Measurements from ENCODE around the gene TENM4.
A peak's percentile ranks its signal among the peaks of the same experiment; 100 is the strongest.

Gene TENM4

DNA sequence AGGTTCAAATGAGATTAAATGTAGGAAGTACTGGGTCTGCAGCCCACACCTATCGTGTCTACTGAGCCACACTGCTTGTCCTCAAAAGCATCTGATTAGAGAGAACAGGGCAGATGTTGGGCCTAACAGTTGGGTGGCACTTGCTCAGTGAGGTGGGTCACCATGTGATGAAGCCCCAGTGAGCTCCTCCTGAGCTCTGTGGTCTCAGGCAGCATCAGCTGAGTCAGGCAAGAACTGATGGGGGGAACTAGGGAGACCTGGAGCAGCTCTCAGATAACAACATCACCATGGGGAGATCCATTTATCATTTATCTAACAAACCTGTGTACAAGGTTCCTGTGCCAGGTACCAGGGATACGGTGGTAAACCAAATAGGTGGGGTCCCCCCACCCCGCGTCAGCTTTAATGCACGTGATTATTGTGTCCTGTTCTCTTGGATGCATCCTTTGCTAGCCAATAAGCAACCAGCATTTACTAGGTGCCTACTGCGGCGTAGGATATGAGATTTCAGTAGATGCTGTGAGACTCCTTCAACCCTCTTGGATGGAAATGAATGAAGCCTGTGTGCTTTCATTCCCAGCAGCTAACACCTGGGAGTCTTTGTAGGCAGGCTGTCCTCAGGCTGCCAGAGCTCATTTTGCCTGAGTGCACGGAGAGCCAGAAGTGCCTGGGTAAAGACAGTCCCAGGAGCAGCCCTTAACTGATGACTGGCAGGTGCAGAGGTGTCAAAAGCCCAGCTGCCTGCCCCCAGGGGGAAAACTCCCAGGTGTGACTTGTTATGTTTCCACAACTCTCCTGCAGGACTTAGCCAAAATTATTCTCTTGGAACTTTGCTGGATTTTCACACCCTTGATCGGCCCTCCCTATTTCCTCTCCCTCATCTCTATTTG lies 792.6 kb downstream of the TENM4 start:
- POLR2A ChIA-PET = no interaction called here
- no peak for DNase-seq (ENCODE audit: extremely low spot score)
- TF ChIP-seq, protein P1, sequence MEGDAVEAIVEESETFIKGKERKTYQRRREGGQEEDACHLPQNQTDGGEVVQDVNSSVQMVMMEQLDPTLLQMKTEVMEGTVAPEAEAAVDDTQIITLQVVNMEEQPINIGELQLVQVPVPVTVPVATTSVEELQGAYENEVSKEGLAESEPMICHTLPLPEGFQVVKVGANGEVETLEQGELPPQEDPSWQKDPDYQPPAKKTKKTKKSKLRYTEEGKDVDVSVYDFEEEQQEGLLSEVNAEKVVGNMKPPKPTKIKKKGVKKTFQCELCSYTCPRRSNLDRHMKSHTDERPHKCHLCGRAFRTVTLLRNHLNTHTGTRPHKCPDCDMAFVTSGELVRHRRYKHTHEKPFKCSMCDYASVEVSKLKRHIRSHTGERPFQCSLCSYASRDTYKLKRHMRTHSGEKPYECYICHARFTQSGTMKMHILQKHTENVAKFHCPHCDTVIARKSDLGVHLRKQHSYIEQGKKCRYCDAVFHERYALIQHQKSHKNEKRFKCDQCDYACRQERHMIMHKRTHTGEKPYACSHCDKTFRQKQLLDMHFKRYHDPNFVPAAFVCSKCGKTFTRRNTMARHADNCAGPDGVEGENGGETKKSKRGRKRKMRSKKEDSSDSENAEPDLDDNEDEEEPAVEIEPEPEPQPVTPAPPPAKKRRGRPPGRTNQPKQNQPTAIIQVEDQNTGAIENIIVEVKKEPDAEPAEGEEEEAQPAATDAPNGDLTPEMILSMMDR (IDR thresholded peaks at IDR 0.05; ENCODE audit: control extremely low read depth, extremely low read depth, low read depth, missing control alignments) = no peak
- CTCF ChIA-PET = interaction anchor here (0.9 to 6.8 kb wide), 10 partner anchors 8 to 846 kb away, joined by 3 to 149 read pairs (median 12); no protein-coding TSS in a partner anchor

DNA sequence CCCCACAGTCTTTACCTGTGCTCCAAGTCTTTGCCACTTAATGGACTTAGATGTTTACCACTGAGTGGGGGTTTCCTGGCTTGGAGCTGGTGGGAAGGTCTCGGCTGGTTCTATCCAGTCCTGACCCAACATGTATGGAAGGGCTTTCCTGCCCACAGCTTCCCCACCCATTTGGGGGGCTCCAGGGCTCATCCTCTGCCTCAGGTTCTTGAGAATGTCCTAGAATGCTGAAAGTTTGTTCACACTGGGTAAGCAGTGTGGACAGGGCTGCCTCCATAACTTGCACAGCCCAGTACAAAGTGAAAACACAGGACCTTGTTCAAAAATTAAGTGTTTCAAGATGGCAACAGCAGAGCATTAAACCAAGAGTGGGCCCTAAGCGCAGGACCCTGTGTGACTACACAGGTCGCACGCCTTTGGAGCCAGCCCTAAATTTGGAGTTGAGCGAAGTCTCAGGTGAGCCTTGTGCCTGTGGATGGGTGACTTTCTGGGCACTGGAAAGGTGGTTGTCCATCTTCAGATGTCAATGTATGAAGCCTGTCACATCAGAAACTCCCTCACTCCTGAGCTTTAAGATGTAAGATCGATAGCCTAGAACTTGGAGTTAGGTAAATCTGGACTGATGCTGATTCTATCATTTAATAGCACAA lies 793.4 kb downstream of the TENM4 start:
- POLR2A ChIA-PET = no interaction called here
- CTCF ChIA-PET = interaction anchor here (0.6 to 6.8 kb wide), 21 partner anchors 9 to 847 kb away, joined by 3 to 149 read pairs (median 5); no protein-coding TSS in a partner anchor
- no peak for DNase-seq (ENCODE audit: extremely low spot score)
- TF ChIP-seq, protein P1 (IDR thresholded peaks at IDR 0.05; ENCODE audit: control extremely low read depth, extremely low read depth, low read depth, missing control alignments) = no peak

DNA sequence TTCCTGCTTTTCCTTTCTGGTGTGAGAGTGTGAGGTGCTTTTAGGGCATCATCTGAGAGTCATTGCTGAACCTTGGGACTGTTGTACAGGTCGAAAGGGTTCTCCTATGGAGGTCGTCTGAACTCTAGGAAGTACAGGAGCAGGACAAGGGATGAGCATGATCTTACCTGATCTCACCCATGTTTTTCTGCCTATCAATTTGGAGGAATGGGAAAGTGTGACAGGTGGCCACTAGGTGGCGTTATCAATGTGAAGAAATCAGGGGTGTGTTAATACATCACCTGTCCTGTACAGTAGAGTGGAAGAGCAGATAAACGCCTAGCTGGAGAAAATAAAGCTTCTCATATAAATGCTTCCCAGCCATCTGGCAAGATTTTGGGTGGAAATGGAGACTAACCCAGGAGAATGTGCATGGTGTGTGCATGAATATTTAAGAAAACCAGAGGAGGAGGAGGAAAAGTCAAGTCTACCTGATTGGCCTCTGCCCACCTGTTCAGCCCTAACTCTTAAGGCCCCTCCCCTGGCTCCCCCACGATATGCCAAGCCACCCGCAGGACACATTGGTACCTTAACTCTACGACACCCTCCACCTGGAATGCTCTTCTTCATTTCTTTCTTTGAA lies 794.2 kb downstream of the TENM4 start:
- CTCF ChIA-PET = interaction anchor here (0.9 to 6.8 kb wide), 40 partner anchors 10 to 845 kb away, joined by 3 to 149 read pairs (median 5); no protein-coding TSS in a partner anchor
- POLR2A ChIA-PET = no interaction called here
- TF ChIP-seq, protein P1 (IDR thresholded peaks at IDR 0.05; ENCODE audit: control extremely low read depth, extremely low read depth, low read depth, missing control alignments) = peak; percentile 82
- peak; percentile 57 for DNase-seq (ENCODE audit: extremely low spot score)

DNA sequence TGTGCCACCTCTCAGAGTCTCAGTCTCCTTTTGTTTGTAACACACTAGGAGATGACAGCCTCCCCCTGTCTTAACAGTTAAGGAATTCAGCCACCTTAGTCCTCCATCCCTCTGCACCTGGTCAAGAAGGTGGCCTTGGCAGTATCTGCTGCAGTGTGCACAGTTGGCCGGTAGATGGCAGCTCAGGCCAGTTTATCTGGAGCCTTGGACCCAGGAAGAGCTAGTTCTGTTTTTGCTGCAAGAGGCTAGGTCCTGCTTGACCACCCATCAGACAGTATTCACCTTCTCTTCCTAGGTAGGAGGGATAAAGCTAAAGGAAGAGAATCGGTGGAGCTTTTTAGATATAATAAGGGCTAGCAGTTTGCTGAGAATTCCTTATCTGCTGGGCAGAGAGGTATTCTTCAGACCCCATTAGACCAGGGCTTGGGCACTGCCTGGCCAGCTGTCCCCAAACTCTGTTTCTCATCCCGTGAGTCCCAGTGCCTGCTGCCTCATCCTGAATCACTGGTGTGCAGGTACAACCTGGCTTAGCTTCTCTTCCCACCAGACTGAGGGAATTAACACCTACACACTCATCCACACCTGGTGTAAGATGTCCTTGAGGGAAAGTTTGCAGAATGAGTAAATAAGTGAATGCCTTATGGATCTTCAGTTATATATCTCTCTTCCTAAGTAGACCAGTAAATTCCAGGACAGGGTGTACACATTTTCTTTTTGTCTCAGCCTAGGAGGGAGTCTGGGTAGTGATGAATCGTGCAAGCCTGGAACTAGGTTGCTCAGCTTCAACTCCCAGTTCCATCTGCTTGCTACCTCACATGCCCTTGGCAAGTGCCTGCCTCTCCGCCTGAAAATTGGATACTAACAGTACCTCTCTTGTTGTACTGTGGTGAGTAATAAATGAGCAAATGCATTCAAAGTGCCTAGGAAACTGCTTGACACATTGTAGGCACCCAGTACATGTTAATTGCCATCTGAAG lies 795.3 kb downstream of the TENM4 start:
- POLR2A ChIA-PET = no interaction called here
- CTCF ChIA-PET = interaction anchor here (0.7 to 6.8 kb wide), 65 partner anchors 10 to 1510 kb away, joined by 3 to 149 read pairs (median 4); no protein-coding TSS in a partner anchor
- peak; percentile 71 for DNase-seq (ENCODE audit: extremely low spot score)
- TF ChIP-seq, protein P1 (IDR thresholded peaks at IDR 0.05; ENCODE audit: control extremely low read depth, extremely low read depth, low read depth, missing control alignments) = peak; percentile 95

DNA sequence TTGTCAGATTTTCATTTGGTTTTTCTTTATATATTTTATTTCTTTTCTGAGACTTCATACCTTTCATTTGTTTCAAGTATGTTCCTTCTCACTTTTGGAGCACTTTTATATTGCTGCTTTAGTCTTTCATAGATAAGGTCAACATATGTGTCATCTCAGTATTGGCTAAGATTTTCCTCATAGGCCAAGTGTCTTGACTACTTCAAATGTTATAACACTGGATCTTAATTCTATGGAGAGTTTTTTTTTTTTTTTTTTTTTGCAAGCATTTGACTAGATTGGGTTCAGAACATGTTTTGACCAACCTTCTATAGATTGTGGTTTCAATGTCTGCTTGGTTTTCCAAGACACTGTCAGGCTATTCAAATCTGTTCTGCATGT lies 797.2 kb downstream of the TENM4 start:
- TF ChIP-seq, protein P1 (IDR thresholded peaks at IDR 0.05; ENCODE audit: control extremely low read depth, extremely low read depth, low read depth, missing control alignments) = no peak
- POLR2A ChIA-PET = no interaction called here
- DNase-seq (ENCODE audit: extremely low spot score) = no peak
- CTCF ChIA-PET = interaction anchor here (1.5 to 6.8 kb wide), 3 partner anchors 73 to 457 kb away, joined by 7 to 149 read pairs (median 28); no protein-coding TSS in a partner anchor
